HG03460 (cell line): ENCODE measurements around the gene B2M.
"Not testable (repeated sequence)": the region's sequence is repeated elsewhere in the genome, so short reads cannot be mapped to it uniquely, and the experiment has no call there.

Source experiments
- ATAC-seq: cut with Tn5 transposase; IDR thresholded peaks from one replicate; pipeline ENCODE4 v1.9.1; 2021; ENCODE audit not compliant: unreplicated experiment

The B2M gene

DNA sequence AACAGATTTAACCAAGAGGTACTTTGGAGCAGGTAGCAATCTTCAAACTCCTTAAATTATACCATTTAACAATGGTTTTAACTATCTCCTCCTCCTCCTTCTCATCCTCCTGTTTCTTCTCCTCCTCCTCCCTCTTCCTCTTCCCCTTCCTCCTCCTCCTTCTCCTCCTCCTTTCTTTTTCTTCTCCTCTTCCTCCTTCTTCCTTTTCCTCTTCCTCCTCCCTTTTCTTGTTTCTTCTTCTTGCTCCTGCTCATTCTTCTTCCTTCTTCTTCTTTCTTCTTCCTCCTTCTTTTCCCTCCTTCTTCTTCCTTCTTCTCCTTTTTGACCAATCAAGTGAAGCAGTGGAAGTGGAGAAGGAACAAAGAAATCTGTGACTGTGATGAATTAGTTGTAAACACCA, 14.3 kb upstream of the B2M start:
- no peak for ATAC-seq

DNA sequence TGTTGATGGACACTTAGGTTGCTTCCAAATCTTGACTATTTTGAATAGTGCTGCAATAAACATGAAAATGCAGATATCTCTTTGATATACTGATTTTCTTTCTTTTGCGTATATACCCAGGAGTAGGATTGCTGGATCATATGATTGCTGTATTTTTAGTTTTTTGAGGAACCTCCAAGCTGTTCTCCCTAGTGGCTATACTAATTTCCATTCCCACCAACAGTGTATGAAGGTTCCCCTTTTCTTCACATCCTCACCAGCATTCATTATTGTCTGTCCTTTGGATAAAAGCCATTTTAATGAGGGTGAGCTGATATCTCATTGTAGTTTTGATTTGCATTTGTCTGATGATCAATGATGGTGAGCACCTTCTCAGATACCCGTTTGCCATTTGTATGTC, 12.7 kb upstream of the B2M start:
- ATAC-seq: no peak

DNA sequence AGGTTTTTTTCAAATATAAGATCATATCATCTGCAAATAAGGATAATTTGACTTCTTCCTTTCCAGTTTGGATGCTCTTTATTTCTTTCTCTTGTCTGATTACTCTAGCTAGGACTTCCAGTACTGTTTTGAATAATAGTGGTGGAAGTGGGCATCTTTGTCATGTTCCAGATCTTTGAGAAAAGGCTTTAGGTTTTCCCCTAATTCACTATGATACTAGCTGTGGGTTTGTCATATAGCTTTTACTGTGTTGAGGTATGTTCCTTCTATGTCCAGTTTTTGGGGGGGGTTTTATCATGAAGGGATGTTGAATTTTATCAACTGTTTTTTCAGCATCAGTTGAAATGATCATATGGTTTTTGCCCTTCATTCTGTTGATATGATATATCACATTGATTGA, 10.6 kb upstream of the B2M start:
- ATAC-seq: not testable (repeated sequence)

DNA sequence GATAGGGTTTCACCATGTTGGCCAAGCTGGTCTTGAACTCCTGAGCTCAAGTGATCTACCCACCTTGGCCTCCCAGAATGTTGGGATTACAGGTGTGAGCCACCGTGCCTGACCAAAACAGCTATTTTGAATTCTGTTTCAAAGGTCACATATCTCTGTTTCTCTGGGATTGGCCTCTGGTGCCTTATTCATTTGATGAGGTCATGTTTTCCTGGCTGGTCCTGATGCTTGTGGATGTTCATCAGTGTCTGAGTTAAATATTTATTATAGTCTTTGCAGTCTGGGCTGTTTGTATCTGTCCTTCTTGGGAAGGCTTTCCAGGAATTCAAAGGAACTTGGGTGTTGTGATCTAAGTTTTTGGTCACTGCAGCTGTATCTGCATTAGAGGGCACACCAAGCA, 5.3 kb upstream of the B2M start:
- no peak for ATAC-seq

DNA sequence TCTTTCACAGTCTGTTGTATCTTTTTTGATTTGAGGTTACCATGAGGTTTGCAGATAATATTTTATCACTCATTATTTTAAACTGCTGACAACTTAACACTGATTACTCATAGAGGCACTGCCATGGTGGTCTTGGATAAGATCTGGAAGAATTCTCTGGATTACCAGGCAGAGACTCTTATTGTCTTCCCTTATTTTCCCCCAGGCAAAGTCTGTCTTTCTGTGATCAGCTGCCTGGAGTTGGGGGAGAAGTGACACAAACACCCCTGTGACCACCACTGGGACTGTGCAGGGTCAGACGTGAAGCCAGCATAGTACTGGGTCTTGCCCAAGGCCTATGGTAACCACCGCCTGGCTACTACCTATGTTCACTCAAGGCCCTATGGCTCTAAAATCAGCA, 4.9 kb upstream of the B2M start:
- no peak for ATAC-seq

DNA sequence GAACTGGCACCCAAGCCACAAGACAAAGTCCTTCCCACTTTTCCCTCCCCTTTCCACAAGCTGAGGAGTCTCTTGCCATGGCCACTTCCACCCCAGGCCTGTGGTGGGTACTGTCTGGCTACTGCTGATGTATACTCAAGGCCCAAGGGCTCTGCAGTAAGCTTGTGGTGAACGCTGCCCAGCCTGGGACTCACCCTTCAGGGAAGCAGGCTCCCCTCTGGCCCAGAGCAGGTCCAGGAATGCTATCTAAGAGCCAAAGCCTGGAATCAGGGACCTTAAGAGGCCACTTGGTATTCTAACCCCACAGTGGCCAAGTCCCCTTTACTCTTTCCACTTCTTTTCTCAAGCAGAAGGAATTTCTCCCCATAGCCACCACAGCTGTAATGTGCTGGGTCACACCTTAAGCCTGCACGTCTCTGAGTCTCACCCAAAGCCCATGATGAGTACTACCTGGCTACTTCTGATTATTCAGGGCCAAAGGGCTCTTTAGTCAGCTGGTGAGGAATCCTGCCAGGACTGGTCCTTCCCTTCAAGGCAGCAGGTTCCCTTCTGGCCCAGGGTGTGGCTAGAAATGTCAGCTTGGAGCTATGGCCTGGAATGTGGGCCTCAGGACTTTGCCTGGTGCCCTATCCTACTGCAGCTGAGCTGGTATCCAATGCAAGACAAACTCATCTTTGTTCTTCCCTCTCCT, 4.2 kb upstream of the B2M start:
- ATAC-seq: no peak

DNA sequence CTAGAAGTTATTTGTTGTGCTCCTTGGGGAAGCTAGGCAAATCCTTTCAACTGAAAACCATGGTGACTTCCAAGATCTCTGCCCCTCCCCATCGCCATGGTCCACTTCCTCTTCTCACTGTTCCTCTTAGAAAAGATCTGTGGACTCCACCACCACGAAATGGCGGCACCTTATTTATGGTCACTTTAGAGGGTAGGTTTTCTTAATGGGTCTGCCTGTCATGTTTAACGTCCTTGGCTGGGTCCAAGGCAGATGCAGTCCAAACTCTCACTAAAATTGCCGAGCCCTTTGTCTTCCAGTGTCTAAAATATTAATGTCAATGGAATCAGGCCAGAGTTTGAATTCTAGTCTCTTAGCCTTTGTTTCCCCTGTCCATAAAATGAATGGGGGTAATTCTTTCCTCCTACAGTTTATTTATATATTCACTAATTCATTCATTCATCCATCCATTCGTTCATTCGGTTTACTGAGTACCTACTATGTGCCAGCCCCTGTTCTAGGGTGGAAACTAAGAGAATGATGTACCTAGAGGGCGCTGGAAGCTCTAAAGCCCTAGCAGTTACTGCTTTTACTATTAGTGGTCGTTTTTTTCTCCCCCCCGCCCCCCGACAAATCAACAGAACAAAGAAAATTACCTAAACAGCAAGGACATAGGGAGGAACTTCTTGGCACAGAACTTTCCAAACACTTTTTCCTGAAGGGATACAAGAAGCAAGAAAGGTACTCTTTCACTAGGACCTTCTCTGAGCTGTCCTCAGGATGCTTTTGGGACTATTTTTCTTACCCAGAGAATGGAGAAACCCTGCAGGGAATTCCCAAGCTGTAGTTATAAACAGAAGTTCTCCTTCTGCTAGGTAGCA, 851 bp upstream of the B2M start:
- ATAC-seq: no peak

DNA sequence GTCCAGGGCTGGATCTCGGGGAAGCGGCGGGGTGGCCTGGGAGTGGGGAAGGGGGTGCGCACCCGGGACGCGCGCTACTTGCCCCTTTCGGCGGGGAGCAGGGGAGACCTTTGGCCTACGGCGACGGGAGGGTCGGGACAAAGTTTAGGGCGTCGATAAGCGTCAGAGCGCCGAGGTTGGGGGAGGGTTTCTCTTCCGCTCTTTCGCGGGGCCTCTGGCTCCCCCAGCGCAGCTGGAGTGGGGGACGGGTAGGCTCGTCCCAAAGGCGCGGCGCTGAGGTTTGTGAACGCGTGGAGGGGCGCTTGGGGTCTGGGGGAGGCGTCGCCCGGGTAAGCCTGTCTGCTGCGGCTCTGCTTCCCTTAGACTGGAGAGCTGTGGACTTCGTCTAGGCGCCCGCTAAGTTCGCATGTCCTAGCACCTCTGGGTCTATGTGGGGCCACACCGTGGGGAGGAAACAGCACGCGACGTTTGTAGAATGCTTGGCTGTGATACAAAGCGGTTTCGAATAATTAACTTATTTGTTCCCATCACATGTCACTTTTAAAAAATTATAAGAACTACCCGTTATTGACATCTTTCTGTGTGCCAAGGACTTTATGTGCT, 527 bp downstream of the B2M start:
- ATAC-seq: peak; percentile 5

DNA sequence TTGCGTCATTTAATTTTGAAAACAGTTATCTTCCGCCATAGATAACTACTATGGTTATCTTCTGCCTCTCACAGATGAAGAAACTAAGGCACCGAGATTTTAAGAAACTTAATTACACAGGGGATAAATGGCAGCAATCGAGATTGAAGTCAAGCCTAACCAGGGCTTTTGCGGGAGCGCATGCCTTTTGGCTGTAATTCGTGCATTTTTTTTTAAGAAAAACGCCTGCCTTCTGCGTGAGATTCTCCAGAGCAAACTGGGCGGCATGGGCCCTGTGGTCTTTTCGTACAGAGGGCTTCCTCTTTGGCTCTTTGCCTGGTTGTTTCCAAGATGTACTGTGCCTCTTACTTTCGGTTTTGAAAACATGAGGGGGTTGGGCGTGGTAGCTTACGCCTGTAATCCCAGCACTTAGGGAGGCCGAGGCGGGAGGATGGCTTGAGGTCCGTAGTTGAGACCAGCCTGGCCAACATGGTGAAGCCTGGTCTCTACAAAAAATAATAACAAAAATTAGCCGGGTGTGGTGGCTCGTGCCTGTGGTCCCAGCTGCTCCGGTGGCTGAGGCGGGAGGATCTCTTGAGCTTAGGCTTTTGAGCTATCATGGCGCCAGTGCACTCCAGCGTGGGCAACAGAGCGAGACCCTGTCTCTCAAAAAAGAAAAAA, 1.2 kb downstream of the B2M start:
- ATAC-seq: no peak

DNA sequence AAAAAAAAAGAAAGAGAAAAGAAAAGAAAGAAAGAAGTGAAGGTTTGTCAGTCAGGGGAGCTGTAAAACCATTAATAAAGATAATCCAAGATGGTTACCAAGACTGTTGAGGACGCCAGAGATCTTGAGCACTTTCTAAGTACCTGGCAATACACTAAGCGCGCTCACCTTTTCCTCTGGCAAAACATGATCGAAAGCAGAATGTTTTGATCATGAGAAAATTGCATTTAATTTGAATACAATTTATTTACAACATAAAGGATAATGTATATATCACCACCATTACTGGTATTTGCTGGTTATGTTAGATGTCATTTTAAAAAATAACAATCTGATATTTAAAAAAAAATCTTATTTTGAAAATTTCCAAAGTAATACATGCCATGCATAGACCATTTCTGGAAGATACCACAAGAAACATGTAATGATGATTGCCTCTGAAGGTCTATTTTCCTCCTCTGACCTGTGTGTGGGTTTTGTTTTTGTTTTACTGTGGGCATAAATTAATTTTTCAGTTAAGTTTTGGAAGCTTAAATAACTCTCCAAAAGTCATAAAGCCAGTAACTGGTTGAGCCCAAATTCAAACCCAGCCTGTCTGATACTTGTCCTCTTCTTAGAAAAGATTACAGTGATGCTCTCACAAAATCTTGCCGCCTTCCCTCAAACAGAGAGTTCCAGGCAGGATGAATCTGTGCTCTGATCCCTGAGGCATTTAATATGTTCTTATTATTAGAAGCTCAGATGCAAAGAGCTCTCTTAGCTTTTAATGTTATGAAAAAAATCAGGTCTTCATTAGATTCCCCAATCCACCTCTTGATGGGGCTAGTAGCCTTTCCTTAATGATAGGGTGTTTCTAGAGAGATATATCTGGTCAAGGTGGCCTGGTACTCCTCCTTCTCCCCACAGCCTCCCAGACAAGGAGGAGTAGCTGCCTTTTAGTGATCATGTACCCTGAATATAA, 2.0 kb downstream of the B2M start:
- no peak for ATAC-seq

DNA sequence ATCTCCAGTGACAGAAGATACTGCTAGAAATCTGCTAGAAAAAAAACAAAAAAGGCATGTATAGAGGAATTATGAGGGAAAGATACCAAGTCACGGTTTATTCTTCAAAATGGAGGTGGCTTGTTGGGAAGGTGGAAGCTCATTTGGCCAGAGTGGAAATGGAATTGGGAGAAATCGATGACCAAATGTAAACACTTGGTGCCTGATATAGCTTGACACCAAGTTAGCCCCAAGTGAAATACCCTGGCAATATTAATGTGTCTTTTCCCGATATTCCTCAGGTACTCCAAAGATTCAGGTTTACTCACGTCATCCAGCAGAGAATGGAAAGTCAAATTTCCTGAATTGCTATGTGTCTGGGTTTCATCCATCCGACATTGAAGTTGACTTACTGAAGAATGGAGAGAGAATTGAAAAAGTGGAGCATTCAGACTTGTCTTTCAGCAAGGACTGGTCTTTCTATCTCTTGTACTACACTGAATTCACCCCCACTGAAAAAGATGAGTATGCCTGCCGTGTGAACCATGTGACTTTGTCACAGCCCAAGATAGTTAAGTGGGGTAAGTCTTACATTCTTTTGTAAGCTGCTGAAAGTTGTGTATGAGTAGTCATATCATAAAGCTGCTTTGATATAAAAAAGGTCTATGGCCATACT, 4.0 kb downstream of the B2M start:
- no peak for ATAC-seq

DNA sequence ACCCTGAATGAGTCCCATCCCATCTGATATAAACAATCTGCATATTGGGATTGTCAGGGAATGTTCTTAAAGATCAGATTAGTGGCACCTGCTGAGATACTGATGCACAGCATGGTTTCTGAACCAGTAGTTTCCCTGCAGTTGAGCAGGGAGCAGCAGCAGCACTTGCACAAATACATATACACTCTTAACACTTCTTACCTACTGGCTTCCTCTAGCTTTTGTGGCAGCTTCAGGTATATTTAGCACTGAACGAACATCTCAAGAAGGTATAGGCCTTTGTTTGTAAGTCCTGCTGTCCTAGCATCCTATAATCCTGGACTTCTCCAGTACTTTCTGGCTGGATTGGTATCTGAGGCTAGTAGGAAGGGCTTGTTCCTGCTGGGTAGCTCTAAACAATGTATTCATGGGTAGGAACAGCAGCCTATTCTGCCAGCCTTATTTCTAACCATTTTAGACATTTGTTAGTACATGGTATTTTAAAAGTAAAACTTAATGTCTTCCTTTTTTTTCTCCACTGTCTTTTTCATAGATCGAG, 4.5 kb downstream of the B2M start:
- ATAC-seq: no peak

DNA sequence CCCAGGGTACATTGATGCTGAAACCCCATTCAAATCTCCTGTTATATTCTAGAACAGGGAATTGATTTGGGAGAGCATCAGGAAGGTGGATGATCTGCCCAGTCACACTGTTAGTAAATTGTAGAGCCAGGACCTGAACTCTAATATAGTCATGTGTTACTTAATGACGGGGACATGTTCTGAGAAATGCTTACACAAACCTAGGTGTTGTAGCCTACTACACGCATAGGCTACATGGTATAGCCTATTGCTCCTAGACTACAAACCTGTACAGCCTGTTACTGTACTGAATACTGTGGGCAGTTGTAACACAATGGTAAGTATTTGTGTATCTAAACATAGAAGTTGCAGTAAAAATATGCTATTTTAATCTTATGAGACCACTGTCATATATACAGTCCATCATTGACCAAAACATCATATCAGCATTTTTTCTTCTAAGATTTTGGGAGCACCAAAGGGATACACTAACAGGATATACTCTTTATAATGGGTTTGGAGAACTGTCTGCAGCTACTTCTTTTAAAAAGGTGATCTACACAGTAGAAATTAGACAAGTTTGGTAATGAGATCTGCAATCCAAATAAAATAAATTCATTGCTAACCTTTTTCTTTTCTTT, 5.8 kb downstream of the B2M start:
- no peak for ATAC-seq

DNA sequence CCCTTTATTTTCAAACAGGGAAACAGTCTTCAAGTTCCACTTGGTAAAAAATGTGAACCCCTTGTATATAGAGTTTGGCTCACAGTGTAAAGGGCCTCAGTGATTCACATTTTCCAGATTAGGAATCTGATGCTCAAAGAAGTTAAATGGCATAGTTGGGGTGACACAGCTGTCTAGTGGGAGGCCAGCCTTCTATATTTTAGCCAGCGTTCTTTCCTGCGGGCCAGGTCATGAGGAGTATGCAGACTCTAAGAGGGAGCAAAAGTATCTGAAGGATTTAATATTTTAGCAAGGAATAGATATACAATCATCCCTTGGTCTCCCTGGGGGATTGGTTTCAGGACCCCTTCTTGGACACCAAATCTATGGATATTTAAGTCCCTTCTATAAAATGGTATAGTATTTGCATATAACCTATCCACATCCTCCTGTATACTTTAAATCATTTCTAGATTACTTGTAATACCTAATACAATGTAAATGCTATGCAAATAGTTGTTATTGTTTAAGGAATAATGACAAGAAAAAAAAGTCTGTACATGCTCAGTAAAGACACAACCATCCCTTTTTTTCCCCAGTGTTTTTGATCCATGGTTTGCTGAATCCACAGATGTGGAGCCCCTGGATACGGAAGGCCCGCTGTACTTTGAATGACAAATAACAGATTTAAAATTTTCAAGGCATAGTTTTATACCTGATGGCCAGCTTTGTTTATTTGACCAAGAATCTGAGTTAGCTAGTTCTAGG, 7.0 kb downstream of the B2M start:
- ATAC-seq: no peak

DNA sequence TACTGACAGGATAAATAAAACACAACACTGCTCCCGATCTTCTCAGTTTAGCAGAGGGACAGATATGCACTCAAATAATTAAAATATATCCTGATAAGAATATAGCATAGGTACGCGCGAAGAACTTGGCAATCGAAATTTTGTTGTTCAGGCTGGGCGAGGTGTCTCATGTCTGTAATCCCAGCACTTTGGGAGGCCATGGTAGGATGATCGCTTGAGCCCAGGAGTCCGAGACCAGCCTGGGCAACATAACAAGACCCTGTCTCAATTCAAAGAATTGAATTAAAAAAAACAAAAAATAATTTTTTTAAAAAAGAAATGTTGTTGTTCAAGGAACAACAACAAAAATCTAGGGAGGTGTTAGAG, 7.6 kb downstream of the B2M start:
- no peak for ATAC-seq

DNA sequence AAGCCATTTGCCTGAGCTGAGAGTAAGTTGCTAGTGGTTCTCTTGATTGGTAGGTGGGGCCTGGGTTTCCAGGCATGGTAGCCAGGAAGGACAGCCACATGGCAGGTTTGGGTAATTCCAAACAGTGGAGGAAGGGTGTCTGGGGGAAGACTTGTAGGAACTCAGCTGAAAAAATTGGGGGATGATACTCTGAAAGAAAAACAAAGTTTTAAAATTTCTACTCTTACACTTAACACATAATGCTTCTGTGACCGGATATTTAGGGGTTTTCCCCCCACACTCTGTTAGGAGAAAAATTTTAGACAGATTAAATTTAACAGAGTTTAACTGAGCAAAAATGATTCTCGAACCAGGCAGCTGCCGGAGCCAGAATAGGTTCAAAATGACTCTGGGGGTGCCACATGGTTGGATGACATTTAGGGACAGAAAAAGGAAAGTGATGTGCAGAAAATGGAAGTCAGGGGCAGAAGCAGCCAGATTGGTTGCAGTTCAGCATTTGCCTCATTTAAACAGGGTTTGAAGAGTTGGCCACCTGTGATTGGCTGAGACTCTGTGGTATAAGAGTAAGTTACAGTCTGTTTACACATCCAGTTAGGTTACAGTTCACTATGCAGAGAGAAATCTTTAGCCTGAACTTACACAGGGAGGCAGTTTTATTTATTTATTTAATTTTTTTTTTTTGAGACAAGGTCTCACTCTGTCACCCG, 8.1 kb downstream of the B2M start:
- peak; percentile 51 for ATAC-seq

DNA sequence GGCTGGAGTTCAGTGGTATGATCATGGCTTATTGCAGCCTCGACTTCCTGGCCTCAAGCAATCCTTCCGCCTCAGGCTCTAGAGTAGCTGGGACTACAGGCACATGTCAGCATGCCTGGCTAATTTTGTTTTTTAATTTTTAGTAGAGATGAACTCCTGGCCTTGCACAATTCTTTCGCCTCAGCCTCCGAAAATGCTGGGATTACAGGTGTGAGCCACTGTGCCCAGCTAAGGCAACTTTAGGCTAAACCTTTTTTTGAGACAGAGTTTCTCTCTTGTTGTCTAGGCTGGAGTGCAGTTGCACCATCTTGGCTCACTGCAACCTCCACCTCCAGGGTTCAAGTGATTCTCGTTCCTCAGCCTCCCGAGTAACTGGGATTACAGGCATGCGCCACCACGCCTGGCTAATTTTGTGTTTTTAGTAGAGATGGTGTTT, 8.7 kb downstream of the B2M start:
- not testable (repeated sequence) for ATAC-seq
